ENCODE results near the gene HSD17B14.

DNA sequence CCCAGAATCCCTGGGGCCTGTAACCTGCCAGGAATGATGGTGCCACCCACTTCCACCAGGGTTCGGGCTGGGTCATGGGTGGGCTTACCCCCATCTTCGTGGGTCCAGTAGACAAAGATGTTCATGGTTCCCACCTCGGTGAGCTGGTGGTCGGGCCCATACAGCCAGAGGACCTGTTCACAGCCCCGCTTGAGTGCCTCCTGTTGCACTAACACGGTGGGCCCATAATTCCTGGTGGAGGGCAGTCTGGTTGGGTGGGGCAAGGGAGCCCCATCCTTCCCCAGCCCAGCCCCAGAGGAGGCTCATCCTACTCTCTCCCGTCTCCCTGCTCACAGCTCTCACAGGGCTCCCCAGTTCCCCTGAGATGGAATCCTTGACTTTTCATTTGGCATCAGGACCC is 39.2 kb downstream of the HSD17B14 start:
- TF ChIP-seq BRCA1 (IDR thresholded peaks at IDR 0.05) (no peak), BRCA1 (CRISPR knock-in tag; IDR thresholded peaks at IDR 0.05) (no peak), POLR2AphosphoS5 (IDR thresholded peaks at IDR 0.05; ENCODE audit: control insufficient read depth, insufficient read depth, low read depth, low read length) (no peak), SRF (CRISPR knock-in tag; IDR thresholded peaks at IDR 0.05) (no peak), KAT2B (IDR thresholded peaks at IDR 0.05; ENCODE audit: low read depth, low read length) (no peak), FOXM1 (IDR thresholded peaks at IDR 0.05; ENCODE audit: low read depth) (no peak), FOXM1 (CRISPR knock-in tag; IDR thresholded peaks at IDR 0.05; ENCODE audit: low read depth) (no peak)
- TF ChIP-seq, protein P1, sequence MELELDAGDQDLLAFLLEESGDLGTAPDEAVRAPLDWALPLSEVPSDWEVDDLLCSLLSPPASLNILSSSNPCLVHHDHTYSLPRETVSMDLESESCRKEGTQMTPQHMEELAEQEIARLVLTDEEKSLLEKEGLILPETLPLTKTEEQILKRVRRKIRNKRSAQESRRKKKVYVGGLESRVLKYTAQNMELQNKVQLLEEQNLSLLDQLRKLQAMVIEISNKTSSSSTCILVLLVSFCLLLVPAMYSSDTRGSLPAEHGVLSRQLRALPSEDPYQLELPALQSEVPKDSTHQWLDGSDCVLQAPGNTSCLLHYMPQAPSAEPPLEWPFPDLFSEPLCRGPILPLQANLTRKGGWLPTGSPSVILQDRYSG (tag; conservative IDR thresholded peaks at IDR 0.05; ENCODE audit: low read depth): no peak
- TF ChIP-seq, protein P2, sequence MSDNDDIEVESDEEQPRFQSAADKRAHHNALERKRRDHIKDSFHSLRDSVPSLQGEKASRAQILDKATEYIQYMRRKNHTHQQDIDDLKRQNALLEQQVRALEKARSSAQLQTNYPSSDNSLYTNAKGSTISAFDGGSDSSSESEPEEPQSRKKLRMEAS (CRISPR knock-in tag; IDR thresholded peaks at IDR 0.05): no peak

Data from K562 (cell line).